ENCODE results near the gene BAG5. TPM values are rescaled to one million over a fixed set of nuclear protein-coding genes. Genes with fewer than 3 reads are reported as not detected.
A peak's percentile ranks its signal among the peaks of the same experiment; 100 is the strongest.

BAG5 gene
- total RNA-seq, 1 experiment from 2014 or later, result 76.5 TPM

DNA sequence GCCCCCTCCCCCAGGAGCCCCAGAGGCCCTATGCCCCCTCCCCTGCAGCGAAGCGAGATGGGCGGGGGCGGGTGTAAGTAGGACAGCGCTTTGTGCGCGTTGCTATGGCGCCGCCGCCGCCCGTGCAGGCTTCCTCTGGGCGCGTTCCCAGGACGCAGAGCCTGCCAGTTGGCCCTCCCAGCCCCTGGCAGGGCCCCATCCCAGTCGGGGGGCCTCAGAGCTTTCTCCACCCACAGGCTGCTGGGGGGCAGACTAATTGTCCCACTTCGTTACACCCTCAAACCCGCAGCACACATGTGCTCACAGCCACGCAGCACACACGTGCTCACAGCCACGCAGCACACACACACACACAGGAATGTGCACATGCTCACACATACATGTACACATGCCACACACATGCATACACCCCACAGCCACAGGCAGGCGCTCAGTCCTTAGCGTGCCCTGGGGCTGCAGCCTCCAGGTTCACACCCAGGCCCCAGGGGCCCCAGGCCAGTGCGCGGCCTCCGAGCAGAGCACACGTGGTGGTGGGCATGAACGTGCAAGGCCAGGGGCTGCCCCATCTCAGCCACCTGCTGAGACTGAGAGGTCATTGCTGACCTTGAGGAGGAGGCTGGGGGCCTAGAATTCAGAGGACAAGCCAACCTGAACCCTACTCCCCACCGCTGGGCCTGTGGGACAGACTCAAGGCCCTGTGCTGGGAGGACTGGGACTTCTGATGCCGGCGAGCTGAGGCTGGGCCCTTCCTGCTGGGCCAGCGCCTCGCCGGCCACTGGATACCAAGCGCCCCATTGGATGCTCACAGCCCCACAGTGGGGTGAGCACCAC, 17.9 kb downstream of the BAG5 start:
- Histone ChIP-seq H3K27me3 (ENCODE audit: insufficient read depth, low read depth) (no peaks in the 10 kb centered on the region), H3K79me2 (ENCODE audit: low read depth) (no peaks in the 10 kb centered on the region), H3K9me3 (ENCODE audit: insufficient read depth, low read depth) (no peaks in the 10 kb centered on the region), H3K4me1 (replicated peaks; ENCODE audit: insufficient read depth) (peaks cover 41% of the 10 kb centered on the region), H2AFZ (no peak overlapping the region), H4K20me1 (ENCODE audit: insufficient read depth) (peaks cover 37% of the 10 kb centered on the region), H3F3A (ENCODE audit: insufficient read depth, low read depth) (peaks cover 30% of the 10 kb centered on the region), H3K27ac (no peak overlapping the region), H3K9me2 (ENCODE audit: insufficient read depth) (no peaks in the 10 kb centered on the region), H3K36me3 (ENCODE audit: low read depth) (no peaks in the 10 kb centered on the region), H3K4me2 (no peak overlapping the region), H3K4me3 (no peak overlapping the region)
- BruUV-seq (replicated peaks), result no TSS peak
- TF ChIP-seq, protein P1, sequence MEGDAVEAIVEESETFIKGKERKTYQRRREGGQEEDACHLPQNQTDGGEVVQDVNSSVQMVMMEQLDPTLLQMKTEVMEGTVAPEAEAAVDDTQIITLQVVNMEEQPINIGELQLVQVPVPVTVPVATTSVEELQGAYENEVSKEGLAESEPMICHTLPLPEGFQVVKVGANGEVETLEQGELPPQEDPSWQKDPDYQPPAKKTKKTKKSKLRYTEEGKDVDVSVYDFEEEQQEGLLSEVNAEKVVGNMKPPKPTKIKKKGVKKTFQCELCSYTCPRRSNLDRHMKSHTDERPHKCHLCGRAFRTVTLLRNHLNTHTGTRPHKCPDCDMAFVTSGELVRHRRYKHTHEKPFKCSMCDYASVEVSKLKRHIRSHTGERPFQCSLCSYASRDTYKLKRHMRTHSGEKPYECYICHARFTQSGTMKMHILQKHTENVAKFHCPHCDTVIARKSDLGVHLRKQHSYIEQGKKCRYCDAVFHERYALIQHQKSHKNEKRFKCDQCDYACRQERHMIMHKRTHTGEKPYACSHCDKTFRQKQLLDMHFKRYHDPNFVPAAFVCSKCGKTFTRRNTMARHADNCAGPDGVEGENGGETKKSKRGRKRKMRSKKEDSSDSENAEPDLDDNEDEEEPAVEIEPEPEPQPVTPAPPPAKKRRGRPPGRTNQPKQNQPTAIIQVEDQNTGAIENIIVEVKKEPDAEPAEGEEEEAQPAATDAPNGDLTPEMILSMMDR (conservative IDR thresholded peaks at IDR 0.05), result no peak
- TF ChIP-seq EZH2 (IDR thresholded peaks at IDR 0.05; ENCODE audit: low read depth), result no peak
- CTCF ChIA-PET, result no interaction called here
- POLR2A ChIA-PET (ENCODE audit: unreplicated experiment), result no interaction called here
- intact Hi-C loops (cut with micrococcal nuclease; ENCODE audit: unreplicated experiment), result loop anchor here (5.0 to 10.0 kb wide), 2 partner anchors 852 to 1020 kb away; no protein-coding TSS in a partner anchor
- no peak for DNase-seq

DNA sequence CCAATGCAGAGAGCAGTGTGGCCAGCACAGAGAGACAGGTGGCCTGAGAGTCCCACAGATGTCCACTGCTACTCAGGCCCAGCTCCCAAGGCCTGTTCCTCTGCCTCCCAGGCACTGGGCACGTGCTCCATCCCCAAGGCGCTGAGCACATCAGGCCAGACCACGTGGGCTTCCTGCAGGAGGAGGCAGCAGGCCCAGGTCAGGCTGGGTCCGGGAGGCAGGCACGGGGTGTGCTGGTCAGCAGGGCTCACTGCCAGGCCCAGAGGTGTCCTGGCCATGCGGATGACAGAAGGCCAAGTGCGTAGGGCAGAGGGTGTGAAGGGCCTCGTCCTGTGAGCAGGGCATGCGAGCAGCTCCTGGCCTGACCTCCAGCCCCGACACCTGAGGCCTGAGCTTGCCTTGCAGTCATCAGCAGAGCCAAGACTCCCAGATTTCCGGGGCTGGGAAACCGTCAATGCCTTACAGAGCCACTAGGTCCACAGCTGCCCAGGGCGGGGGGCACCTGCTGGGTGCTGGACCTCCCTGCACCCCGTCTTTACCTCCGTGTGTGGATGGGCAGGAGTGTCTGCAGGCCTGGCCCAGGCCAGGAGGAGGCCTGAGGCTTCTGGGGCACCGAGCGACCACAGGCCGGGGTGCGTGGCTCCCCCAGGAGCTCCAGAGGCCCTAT, 18.6 kb downstream of the BAG5 start:
- no peaks in the 10 kb centered on the region for H3K9me2 ChIP-seq (ENCODE audit: insufficient read depth)
- BruUV-seq (replicated peaks), result no TSS peak
- H2AFZ ChIP-seq, result no peak overlapping the region
- no peaks in the 10 kb centered on the region for H3K79me2 ChIP-seq (ENCODE audit: low read depth)
- TF ChIP-seq EZH2 (IDR thresholded peaks at IDR 0.05; ENCODE audit: low read depth), result no peak
- TF ChIP-seq, protein P1 (conservative IDR thresholded peaks at IDR 0.05), result no peak
- no peaks in the 10 kb centered on the region for H3K36me3 ChIP-seq (ENCODE audit: low read depth)
- H3K27ac ChIP-seq, result no peak overlapping the region
- peaks cover 38% of the 10 kb centered on the region for H3F3A ChIP-seq (ENCODE audit: insufficient read depth, low read depth)
- ChIA-PET CTCF (no interaction called here), POLR2A (ENCODE audit: unreplicated experiment) (no interaction called here)
- intact Hi-C loops (cut with micrococcal nuclease; ENCODE audit: unreplicated experiment), result loop anchor here (5.0 to 10.0 kb wide), 2 partner anchors 852 to 1019 kb away; no protein-coding TSS in a partner anchor
- no peaks in the 10 kb centered on the region for H3K9me3 ChIP-seq (ENCODE audit: insufficient read depth, low read depth)
- H4K20me1 ChIP-seq (ENCODE audit: insufficient read depth), result peaks cover 35% of the 10 kb centered on the region
- H3K4me2 ChIP-seq, result no peak overlapping the region
- H3K27me3 ChIP-seq (ENCODE audit: insufficient read depth, low read depth), result no peaks in the 10 kb centered on the region
- H3K4me1 ChIP-seq (replicated peaks; ENCODE audit: insufficient read depth), result peaks cover 48% of the 10 kb centered on the region
- DNase-seq, result no peak
- no peak overlapping the region for H3K4me3 ChIP-seq

DNA sequence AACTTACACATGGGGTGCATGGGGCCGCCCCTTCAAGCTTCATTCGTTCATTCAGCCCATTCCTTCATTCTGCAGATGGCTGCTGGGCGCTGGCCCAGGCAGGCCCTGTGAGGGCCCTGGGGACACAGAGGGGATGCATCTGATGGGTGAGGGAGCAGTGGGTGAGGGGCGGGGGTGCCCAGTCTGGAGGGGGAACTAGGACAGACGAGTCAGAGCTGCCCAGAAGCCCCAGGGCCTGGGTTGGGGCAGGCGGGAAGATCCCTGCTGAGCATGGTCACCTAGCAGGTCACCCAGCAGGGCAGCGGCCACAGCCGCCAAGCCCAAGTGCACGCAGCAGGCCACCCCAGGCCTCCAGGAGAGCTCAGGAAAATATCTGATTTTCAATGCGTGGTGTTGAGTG, 19.3 kb downstream of the BAG5 start:
- Histone ChIP-seq H2AFZ (no peak overlapping the region), H3K36me3 (ENCODE audit: low read depth) (no peaks in the 10 kb centered on the region), H3K9me3 (ENCODE audit: insufficient read depth, low read depth) (no peaks in the 10 kb centered on the region), H3K4me2 (no peak overlapping the region), H3K4me1 (replicated peaks; ENCODE audit: insufficient read depth) (peaks cover 55% of the 10 kb centered on the region), H3K9me2 (ENCODE audit: insufficient read depth) (no peaks in the 10 kb centered on the region), H3K79me2 (ENCODE audit: low read depth) (no peaks in the 10 kb centered on the region), H4K20me1 (ENCODE audit: insufficient read depth) (peaks cover 29% of the 10 kb centered on the region), H3K4me3 (no peak overlapping the region), H3K27me3 (ENCODE audit: insufficient read depth, low read depth) (no peaks in the 10 kb centered on the region), H3F3A (ENCODE audit: insufficient read depth, low read depth) (peaks cover 45% of the 10 kb centered on the region), H3K27ac (no peak overlapping the region)
- ChIA-PET POLR2A (ENCODE audit: unreplicated experiment) (interaction anchor here (0.6 to 0.7 kb wide), 4 partner anchors 9 to 209 kb away, joined by 3 to 7 read pairs (median 3); partner anchors contain the start of genes EIF5 and TRMT61A), CTCF (interaction anchor here (1.0 to 2.2 kb wide), 2 partner anchors 22 to 25 kb away, joined by 3 to 15 read pairs; no protein-coding TSS in a partner anchor)
- DNase-seq, result peak; percentile 57 to 63
- TF ChIP-seq, protein P1 (conservative IDR thresholded peaks at IDR 0.05), result no peak
- TF ChIP-seq EZH2 (IDR thresholded peaks at IDR 0.05; ENCODE audit: low read depth), result no peak
- intact Hi-C loops (cut with micrococcal nuclease; ENCODE audit: unreplicated experiment), result loop anchor here (5.0 to 10.0 kb wide), 2 partner anchors 851 to 1018 kb away; no protein-coding TSS in a partner anchor
- no TSS peak for BruUV-seq (replicated peaks)
